Fibroblast of pulmonary artery (primary cell): ENCODE measurements around the gene XYLB.

Experiments
- DNase-seq: peaks from one replicate; pipeline ENCODE4 v3.0.0-alpha.2; 2010; ENCODE audit warnings: low read depth
- H3K4me3 ChIP-seq: replicated peaks from 2 replicates; pipeline ENCODE4 v1.5.1; 2011; ENCODE audit warnings: low read depth, mild to moderate bottlenecking, control low read depth, low read length, moderate library complexity
- TF ChIP-seq, protein P1 (sequence below): IDR thresholded peaks from 2 replicates; pipeline ENCODE4 v1.5.1; 2011; ENCODE audit warnings: mild to moderate bottlenecking, control low read depth, low read length, inconsistent platforms; ENCODE audit errors: missing control alignments

The XYLB gene

DNA sequence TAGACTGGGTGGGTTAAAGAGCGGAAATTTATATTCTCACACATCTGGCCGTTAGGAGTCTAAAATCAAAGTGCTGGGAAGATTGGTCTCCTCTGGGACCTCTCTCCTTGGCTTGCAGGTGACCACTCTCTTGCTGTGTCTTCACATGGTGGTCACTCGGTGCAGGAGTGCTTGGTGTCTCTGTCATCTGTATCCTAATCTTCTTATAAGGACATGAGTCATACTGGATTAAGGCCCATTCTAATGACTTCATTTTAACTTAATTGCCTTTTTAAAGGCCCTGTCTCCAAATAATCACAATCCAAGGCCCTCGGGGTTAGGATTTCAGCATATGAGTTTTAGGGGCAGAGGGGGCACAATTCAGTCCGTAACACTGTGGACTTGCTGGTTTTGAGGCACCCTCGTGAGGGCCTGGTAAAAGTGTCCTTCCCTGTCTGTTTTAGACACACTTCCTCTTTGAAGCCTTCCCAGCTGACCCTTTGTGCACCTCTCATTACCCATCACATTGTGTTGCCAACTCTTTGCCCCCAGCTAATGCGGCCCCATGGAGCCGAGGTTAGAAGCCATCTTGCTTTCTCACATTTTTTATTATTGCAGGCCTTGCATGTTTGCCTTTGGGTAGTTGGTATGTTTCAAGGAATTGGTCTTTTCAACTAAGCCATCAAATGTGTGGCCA, 3.2 kb downstream of the XYLB start:
- H3K4me3 ChIP-seq: no peak overlapping the region
- DNase-seq: no peak
- TF ChIP-seq, protein P1, sequence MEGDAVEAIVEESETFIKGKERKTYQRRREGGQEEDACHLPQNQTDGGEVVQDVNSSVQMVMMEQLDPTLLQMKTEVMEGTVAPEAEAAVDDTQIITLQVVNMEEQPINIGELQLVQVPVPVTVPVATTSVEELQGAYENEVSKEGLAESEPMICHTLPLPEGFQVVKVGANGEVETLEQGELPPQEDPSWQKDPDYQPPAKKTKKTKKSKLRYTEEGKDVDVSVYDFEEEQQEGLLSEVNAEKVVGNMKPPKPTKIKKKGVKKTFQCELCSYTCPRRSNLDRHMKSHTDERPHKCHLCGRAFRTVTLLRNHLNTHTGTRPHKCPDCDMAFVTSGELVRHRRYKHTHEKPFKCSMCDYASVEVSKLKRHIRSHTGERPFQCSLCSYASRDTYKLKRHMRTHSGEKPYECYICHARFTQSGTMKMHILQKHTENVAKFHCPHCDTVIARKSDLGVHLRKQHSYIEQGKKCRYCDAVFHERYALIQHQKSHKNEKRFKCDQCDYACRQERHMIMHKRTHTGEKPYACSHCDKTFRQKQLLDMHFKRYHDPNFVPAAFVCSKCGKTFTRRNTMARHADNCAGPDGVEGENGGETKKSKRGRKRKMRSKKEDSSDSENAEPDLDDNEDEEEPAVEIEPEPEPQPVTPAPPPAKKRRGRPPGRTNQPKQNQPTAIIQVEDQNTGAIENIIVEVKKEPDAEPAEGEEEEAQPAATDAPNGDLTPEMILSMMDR: no peak

DNA sequence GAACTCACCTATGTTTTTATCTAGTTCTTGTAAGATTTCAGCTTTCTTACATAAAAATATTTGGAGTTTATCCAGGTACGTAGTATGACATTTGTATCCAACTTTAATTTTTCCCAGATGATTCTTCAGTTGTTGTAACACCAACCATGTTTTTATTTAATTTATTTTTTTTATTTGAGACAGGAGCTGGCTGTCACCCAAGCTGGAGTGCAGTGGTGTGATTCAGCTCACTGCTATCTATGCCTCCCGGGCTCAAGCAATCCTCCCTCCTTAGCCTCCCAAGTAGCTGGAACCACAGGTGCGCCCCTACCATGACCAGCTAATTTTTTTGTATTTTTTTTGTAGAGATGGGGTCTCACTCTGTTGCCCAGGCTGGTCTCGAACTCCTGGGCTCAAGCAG, 6.6 kb downstream of the XYLB start:
- peak; percentile 24 for DNase-seq
- TF ChIP-seq, protein P1: no peak
- no peak overlapping the region for H3K4me3 ChIP-seq

DNA sequence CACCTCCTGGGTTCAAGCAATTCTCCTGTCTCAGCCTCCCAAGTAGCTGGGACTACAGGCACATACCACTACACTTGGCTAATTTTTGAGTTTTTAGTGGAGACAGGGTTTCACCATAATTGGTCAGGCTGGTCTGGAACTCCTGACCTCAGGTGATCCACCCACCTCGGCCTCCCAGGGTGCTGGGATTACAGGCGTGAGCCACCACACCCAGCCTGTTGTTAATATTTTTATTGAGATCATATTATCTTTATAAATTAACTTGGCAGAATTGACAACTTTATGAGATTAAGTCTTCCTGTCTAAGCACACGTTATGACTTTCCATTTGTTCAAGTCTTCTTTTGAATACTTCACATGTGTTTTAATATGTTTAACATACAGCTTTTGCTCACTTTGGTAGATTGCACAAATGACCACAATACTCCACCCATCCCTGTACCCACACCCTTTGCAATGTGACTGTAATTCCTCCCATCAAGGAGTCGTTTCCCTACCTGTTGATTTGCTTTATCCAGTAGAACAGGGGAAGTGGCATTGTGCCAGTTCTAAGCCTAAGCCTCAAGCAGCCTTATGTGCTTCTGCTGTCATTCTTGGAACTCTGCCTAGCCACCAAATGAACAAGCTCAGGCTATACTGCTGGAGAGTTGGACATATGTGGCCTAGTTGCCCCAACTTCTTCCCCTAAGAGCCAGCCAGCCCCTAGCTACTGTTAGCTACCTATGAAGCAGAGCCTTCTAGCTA, 8.2 kb downstream of the XYLB start:
- TF ChIP-seq, protein P1: no peak

DNA sequence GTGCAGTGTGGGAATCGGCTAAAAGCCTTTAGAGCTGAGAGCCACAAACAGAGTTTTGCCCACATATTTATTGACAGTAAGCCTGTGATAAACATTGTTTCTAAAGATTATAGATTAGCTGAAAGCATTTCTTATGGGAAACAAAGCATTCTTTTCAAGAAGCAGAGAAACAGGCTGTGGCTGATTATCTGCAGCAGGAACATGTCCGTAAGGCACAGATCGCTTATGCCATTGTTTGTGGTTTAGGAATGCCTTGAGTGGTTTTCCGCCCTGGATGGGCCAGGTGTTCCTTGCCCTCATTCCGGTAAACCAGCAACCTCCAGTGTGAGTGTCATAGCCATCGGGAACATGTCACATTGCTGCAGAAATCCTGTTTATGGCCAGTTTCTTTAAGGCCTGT, 12.5 kb downstream of the XYLB start:
- no peak overlapping the region for H3K4me3 ChIP-seq
- TF ChIP-seq, protein P1: no peak
- DNase-seq: no peak

More for the DNA sequence above, 8.2 kb downstream of the XYLB start:
- peak; percentile 73 for DNase-seq
- H3K4me3 ChIP-seq: no peak overlapping the region

DNA sequence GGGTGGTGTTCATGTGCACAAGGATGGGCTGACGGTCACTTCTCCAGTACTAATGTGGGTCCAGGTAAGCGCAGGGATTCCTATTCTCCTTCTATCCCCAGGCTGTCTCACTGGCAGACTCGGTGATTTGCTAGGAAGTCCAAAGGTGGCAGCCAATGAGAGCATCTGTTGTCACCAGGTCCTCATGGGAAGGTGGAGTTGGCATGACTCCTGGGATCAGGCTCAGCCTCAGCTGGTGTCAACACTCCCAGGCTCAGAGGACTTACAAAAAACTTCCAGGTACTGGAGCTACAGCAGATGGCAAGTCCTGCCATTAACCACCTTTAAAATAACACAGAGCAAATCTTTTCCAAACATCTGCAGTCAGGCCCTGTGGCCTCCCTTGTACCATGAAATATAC, 13.8 kb downstream of the XYLB start:
- DNase-seq: no peak
- no peak overlapping the region for H3K4me3 ChIP-seq
- TF ChIP-seq, protein P1: no peak

DNA sequence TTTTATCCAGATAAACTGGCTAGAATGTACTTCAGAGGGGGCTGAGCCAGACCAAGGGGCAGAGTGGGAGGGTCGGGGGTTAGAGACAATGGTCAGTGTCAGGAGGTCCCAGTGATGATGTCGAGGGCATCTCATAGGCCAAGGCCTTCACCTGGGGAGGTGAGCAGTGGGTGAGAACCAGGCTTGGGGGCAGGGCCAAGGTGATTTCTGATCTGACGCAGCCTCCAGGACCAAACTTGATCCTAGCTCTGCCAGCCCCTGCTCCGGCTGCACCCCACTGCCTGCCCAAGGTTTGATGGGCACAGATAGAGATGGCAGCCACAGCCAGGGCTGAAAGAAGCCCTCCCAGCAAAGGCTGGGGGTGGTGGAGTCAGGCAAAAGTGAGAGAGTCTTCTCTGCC, 14.9 kb downstream of the XYLB start:
- TF ChIP-seq, protein P1: no peak
- DNase-seq: no peak
- no peak overlapping the region for H3K4me3 ChIP-seq
